HCT116 (cell line): Measurements from ENCODE around the gene PHF11.

Experiments used
- CEBPB ChIP-seq: IDR thresholded peaks from 2 replicates; pipeline ENCODE4 v1.6.1; 2012; ENCODE audit warnings: low read depth
- CTCF ChIP-seq, 3 experiments: fragments of 200-600 bp in 1 of 3; sonication (generic) in 1 of 3; IDR thresholded peaks in 2 of 3; conservative IDR thresholded peaks in 1 of 3; 2 replicates each; pipeline ENCODE4 v1.5.1; 2012 to 2017; ENCODE audit warnings: low read depth in 2 of 3, low read length in 2 of 3, antibody characterized with exemption in 1 of 3, borderline replicate concordance in 1 of 3, control low read depth in 1 of 3, mild to moderate bottlenecking in 1 of 3, mixed read lengths in 1 of 3, mixed run types in 1 of 3, moderate library complexity in 1 of 3; ENCODE audit not compliant: insufficient read depth in 1 of 3
- TCF7L2 ChIP-seq: IDR thresholded peaks from 2 replicates; pipeline ENCODE4 v1.7.0; 2011; ENCODE audit warnings: borderline replicate concordance, inconsistent platforms; ENCODE audit not compliant: insufficient read depth, insufficient read length; ENCODE audit errors: extremely low read depth
- ZNF274 ChIP-seq: fragments of 200-500 bp; sonication (Bioruptor generic); IDR thresholded peaks from 2 replicates; pipeline ENCODE4 v1.6.1; 2014; ENCODE audit warnings: mild to moderate bottlenecking, low read depth, low read length, inconsistent platforms
- TF ChIP-seq, protein P1 (sequence below): IDR thresholded peaks from 2 replicates; pipeline ENCODE4 v1.6.1; 2012; ENCODE audit warnings: low read depth

- TF ChIP-seq CTCF (IDR thresholded peaks at IDR 0.05 in 2 of 3, conservative IDR thresholded peaks at IDR 0.05 in 1 of 3; ENCODE audit: borderline replicate concordance in 1 of 3, insufficient read depth in 1 of 3, low read depth in 2 of 3, low read length in 2 of 3) (peak; percentile 12 to 52 (median 39); a peak in 5 of 6 replicates), ZNF274 (no peak), CEBPB (no peak), TCF7L2 (no peak)
- TF ChIP-seq, protein P1, sequence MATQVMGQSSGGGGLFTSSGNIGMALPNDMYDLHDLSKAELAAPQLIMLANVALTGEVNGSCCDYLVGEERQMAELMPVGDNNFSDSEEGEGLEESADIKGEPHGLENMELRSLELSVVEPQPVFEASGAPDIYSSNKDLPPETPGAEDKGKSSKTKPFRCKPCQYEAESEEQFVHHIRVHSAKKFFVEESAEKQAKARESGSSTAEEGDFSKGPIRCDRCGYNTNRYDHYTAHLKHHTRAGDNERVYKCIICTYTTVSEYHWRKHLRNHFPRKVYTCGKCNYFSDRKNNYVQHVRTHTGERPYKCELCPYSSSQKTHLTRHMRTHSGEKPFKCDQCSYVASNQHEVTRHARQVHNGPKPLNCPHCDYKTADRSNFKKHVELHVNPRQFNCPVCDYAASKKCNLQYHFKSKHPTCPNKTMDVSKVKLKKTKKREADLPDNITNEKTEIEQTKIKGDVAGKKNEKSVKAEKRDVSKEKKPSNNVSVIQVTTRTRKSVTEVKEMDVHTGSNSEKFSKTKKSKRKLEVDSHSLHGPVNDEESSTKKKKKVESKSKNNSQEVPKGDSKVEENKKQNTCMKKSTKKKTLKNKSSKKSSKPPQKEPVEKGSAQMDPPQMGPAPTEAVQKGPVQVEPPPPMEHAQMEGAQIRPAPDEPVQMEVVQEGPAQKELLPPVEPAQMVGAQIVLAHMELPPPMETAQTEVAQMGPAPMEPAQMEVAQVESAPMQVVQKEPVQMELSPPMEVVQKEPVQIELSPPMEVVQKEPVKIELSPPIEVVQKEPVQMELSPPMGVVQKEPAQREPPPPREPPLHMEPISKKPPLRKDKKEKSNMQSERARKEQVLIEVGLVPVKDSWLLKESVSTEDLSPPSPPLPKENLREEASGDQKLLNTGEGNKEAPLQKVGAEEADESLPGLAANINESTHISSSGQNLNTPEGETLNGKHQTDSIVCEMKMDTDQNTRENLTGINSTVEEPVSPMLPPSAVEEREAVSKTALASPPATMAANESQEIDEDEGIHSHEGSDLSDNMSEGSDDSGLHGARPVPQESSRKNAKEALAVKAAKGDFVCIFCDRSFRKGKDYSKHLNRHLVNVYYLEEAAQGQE: no peak
Observed at GRCh38 chr13:49517461-49517860, 21.7 kb downstream of the PHF11 start.
